ENCODE measurements around the gene PTCD3.

The PTCD3 gene

DNA sequence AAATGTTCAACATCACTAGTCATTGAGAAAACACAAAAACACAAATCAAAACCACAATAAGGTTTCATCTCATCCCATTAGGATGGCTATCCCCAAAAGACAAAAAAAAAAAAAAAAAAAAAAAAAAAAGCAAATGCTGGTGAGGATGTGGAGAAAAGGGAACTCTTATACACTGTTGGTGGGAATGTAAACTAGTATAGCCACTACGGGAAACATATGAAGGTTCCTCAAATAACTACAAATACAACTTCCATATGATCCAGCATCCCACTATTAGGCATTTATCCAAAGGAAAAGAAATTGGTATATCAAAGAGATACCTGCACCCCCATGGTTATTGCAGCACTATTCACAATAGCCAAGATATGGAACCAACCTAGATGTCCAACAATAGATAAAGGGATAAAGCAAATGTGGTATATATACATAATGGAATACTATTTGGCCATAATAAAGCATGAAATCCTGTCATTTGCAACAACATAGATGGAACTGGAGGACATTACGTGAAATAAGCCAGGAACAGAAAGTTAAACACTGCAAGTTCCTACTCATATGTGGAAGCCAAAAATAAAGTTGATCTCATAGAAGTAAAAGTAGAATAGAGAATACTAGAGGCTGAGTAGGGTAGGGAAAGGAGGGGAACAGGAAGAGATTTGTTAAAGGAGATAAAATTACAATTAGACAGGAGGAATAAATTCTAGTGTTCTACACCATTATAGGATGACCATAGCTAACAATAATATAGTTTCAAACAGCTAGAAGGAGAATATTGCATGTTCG lies 8.7 kb upstream of the PTCD3 start:
- DNase-seq (ENCODE audit: low read depth in 1 of 2, low spot score in 1 of 2): no peak
- no peak for TF ChIP-seq JUND (IDR thresholded peaks at IDR 0.05; ENCODE audit: low read depth)
- in situ Hi-C loops (cut with HindIII; ENCODE audit: low pct_unique_long_range_greater_than_20kb, low sequenced_read_pairs): no loop called here

DNA sequence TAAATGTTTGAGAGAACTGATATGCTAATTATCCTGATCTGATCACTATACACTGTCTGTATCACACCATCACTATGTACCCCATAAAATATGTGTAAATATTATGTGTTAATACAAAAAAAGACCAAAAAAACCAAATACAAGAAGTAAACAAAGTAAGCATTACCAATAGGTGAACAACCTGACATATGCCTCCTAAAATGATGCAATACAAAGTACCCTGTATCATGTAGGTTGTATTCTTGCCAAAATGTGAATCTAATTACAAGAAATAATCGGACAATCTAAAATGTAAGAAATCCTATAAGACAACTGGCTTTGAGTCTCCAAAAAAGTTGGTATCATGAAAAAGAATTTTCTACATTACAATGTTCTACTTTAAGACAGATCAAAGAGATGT lies 8.1 kb upstream of the PTCD3 start:
- in situ Hi-C loops (cut with HindIII; ENCODE audit: low pct_unique_long_range_greater_than_20kb, low sequenced_read_pairs): no loop called here
- no peak for DNase-seq (ENCODE audit: low read depth in 1 of 2, low spot score in 1 of 2)
- no peak for TF ChIP-seq JUND (IDR thresholded peaks at IDR 0.05; ENCODE audit: low read depth)

DNA sequence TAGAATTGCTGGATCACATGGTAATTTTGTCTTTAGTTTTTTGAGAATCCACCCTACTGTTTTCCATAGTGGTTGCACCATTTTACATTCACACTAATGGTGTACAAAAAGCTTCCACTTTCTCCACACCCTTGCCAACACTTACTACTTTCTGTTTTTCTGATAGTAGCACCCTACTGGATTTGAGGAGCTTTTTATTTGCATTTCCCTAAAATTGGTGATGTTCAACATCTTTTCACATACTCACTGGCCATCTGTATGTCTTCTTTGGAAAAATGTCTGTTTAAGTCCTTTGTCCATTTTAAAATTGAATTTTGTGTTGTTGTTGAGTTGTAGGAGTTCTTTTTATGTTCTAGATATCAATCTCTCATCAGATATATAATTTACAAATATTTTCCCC lies 3.9 kb upstream of the PTCD3 start:
- in situ Hi-C loops (cut with HindIII; ENCODE audit: low pct_unique_long_range_greater_than_20kb, low sequenced_read_pairs): no loop called here
- no peak for TF ChIP-seq JUND (IDR thresholded peaks at IDR 0.05; ENCODE audit: low read depth)
- DNase-seq (ENCODE audit: low read depth in 1 of 2, low spot score in 1 of 2): no peak

DNA sequence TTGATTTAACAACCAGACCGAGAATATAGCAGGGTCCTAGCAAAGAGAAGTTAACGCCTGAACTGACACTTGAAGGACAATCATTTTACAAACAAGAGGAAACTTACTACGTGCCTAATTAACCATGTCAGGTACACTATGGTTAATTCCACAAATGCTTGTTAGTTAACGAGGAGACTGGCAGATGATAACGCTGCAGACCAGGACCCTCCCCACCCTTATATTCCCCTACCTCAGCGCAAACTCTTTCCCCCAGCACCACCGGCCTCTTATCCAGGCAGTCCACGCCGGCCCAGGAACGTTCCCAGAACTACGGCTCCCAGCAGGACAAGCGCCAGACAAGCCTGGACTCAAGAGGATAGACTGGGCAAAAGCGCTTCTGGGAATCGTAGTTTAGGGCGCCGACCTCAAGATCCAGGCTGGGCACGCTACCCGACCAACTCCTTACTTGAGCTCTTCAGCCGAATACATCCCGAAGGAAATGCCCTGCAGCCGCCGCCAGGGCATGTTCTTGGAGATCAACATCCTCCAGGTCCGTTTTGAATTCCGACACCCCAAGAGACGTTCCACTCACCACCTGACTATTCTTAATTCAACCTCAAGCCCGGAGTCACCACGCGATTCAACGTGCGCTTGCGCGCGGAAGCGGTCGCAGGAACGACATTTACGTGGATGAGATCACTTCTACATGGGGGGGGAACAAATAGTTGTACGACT lies 625 bp upstream of the PTCD3 start, which contains the start of gene POLR1A:
Gene POLR1A, minus strand, starts transcription at position 635 of the 717 bp plus-strand sequence. Its CDS starts 110 bp downstream, at position 525.
- in situ Hi-C loops (cut with HindIII; ENCODE audit: low pct_unique_long_range_greater_than_20kb, low sequenced_read_pairs): no loop called here
- TF ChIP-seq JUND (IDR thresholded peaks at IDR 0.05; ENCODE audit: low read depth): no peak

DNA sequence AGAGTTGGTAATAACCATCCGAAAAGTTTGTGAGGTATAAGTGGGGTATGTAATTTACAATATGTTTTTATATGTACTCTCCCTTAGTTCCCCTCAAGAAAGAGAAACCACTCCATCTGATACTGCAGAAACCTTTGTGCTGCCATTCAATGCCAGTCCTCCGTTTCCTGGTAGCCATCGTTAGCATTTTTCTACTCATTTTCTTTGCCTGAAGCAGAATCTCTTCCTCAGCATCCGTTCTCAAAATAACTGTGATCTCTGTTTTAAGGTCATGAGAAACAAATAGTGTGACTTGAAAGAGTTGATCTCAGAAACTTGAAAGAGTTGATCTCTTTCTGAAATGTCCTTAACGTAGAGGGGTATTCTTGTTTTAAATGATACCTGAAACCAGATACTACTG lies 996 bp downstream of the PTCD3 start:
- in situ Hi-C loops (cut with HindIII; ENCODE audit: low pct_unique_long_range_greater_than_20kb, low sequenced_read_pairs): no loop called here
- DNase-seq (ENCODE audit: low read depth in 1 of 2, low spot score in 1 of 2): no peak
- no peak for TF ChIP-seq JUND (IDR thresholded peaks at IDR 0.05; ENCODE audit: low read depth)

More for the DNA sequence above, 625 bp upstream of the PTCD3 start, which contains the start of gene POLR1A:
- peak; percentile 17 to 92 for DNase-seq (ENCODE audit: low read depth in 1 of 2, low spot score in 1 of 2)

DNA sequence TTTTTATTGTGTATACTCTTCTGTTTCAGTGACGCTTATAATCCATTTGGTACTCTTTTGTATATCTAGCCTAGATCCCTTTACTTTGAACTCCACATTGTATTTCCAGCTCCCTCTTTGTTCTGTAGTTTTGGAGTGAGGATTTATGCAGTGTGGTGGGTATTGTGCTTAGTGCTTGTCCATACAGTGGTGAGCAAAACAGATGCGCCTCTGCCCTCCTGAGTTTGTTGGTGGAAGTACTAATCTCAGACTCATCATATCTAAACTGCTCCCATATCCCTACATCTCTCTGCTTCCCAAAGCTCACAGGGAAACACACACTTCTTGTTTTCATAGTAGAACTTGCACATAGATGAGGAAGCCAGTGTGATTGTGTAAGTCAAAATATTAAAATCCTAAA lies 12.1 kb downstream of the PTCD3 start:
- TF ChIP-seq JUND (IDR thresholded peaks at IDR 0.05; ENCODE audit: low read depth): no peak
- no peak for DNase-seq (ENCODE audit: low read depth in 1 of 2, low spot score in 1 of 2)
- in situ Hi-C loops (cut with HindIII; ENCODE audit: low pct_unique_long_range_greater_than_20kb, low sequenced_read_pairs): no loop called here

DNA sequence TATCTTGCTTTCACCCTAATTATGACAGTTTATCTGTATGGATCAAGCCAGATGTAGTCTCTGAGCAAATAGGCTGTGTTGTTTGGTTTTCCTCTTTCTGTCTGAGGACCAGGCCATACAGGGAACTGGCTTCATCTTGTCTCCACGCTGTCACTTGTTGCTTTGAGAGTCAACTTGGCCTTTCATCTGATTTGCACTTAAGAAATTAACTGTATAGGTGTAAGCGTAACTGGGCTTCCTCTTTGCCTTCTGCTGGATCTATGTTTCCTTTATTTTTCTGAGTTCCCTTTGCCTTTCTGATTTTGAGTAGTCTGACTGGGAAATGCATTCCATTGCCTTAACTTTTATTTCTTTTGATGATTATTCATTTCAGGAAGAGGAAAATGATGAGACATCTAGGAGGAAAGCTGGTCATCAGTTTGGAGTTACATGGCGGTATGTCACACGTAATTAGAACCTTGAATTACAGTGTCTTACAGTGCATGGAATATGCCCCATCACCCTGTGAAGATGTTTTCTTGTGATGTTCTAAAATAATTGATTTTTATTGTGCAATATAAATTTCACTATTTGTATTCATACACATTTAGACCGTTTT lies 17.4 kb downstream of the PTCD3 start:
- no peak for TF ChIP-seq JUND (IDR thresholded peaks at IDR 0.05; ENCODE audit: low read depth)
- DNase-seq (ENCODE audit: low read depth in 1 of 2, low spot score in 1 of 2): no peak
- in situ Hi-C loops (cut with HindIII; ENCODE audit: low pct_unique_long_range_greater_than_20kb, low sequenced_read_pairs): no loop called here

DNA sequence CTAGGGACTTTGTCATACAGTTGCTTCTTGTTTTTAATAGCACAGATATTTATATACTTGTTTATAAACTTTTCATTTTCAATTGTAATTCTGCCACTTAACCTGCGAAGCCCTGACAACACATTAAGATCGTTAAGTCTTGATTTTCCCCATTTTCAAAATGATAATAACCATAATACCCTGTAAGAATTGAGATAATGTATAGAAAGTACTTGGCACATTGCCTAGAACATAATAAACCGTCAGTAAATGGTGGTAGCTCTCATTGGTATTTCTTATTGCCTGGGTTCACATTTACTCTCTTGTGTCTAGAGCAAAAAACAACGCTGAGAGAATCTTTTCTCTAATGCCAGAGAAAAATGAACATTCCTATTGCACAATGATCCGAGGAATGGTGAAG lies 18.6 kb downstream of the PTCD3 start:
- DNase-seq (ENCODE audit: low read depth in 1 of 2, low spot score in 1 of 2): no peak
- TF ChIP-seq JUND (IDR thresholded peaks at IDR 0.05; ENCODE audit: low read depth): no peak
- in situ Hi-C loops (cut with HindIII; ENCODE audit: low pct_unique_long_range_greater_than_20kb, low sequenced_read_pairs): no loop called here

DNA sequence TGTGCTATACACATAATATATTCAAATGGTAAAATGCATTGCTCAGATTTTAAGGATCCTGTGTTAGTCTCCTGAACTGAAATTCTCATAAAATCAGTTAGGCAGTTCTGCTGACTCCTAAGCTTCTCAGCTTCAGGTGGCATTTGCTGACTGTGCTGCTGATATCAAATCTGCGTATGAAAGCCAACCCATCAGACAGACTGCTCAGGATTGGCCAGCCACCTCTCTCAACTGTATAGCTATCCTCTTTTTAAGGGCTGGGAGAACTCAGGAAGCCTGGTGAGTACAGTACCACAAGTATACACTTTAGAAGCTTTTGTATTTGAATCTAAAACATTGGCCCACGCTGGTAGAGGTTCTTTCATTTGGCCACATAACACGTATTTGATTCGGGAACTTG lies 28.7 kb downstream of the PTCD3 start:
- DNase-seq (ENCODE audit: low read depth in 1 of 2, low spot score in 1 of 2): no peak
- TF ChIP-seq JUND (IDR thresholded peaks at IDR 0.05; ENCODE audit: low read depth): no peak
- in situ Hi-C loops (cut with HindIII; ENCODE audit: low pct_unique_long_range_greater_than_20kb, low sequenced_read_pairs): no loop called here

DNA sequence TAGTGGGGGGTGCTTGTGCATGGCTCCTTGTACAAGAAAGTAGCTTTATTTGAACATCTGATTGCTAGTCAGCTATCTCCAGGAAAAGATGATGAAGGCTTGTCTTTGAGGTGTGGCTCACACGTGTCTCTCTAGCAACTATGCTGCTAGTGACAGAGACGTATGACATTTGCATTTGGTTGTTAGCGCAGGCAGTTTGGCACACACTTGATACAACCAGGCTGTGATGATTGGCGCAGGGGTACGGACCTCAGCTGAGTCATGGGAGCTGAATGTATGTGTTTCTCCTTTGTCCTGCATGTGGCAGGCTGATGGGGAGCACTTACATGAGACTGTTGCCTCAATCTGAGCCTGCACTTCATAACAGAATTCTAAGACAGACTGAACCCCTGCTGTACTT lies 29.6 kb downstream of the PTCD3 start:
- in situ Hi-C loops (cut with HindIII; ENCODE audit: low pct_unique_long_range_greater_than_20kb, low sequenced_read_pairs): no loop called here
- no peak for TF ChIP-seq JUND (IDR thresholded peaks at IDR 0.05; ENCODE audit: low read depth)
- no peak for DNase-seq (ENCODE audit: low read depth in 1 of 2, low spot score in 1 of 2)

DNA sequence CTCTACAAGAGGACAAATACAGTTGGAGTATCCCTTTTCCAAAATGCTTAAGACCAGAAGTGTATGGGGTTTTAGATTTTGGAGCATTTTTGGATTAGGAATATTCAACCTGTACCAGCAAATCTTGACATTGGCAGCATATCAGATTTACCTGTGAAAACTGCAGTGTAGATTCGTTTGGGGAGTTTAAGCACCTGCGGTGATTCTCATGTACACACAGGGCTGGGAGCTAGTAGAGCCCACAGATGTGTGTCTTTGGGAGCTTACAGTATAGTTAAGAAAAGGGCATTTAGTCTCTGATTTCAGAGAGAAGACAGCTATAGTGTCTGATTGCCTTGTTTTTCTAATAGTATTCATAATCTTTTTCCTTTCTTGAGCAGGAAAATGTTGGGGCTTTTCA lies 30.1 kb downstream of the PTCD3 start:
- DNase-seq (ENCODE audit: low read depth in 1 of 2, low spot score in 1 of 2): no peak
- TF ChIP-seq JUND (IDR thresholded peaks at IDR 0.05; ENCODE audit: low read depth): no peak
- in situ Hi-C loops (cut with HindIII; ENCODE audit: low pct_unique_long_range_greater_than_20kb, low sequenced_read_pairs): no loop called here

DNA sequence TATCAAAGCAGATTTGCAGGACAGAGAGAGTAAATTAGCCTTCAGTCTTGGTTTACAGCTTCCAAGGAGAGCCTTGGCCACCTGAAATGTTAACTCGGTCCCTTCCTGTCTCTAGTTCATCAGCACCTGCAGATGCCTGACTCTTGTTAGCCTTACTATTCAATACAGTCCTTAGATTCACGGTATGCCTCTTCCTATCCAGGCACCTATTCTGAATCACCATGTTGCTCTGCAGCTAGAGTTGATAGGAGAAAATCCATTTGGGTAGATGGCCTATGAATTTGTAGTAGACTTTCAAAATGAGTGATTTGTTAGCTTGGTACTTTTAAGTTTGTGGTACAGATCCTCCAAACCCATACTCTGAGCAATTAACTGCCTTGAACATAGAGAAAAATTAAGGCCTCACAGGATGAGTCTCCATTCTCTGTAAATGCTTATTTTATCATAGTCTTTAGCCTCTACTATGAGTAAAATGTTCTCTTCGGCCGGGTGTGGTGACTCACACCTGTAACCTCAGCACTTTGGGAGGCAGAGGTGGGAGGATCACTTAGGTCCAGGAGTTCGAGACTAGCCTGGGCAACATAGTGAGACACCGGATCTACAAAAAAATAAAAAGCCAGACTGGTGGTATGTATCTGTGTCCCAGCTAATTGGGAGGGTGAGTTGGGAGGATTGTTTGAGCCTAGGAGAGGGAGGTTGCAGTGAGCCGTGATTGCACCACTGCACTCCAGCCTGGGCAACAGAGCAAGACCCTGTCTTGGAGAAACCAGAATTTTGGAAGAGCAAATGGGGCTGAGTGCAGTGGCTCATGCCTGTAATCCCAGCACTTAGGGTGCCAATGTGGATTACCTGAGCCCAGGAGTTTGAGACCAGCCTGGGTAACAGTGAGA lies 32.9 kb downstream of the PTCD3 start:
- no peak for TF ChIP-seq JUND (IDR thresholded peaks at IDR 0.05; ENCODE audit: low read depth)
- in situ Hi-C loops (cut with HindIII; ENCODE audit: low pct_unique_long_range_greater_than_20kb, low sequenced_read_pairs): no loop called here
- DNase-seq (ENCODE audit: low read depth in 1 of 2, low spot score in 1 of 2): no peak
